Left lung (tissue), 10 donors: Measurements from ENCODE around the gene NPAS2. TPM values are rescaled to one million over a fixed set of nuclear protein-coding genes. Genes with fewer than 3 reads are reported as not detected.

Experiments used
- ATAC-seq: fragments of 200-7000 bp; cut with Tn5 transposase; one replicate; pipeline ENCODE4 v1.9.1; 2020; ENCODE audit warnings: moderate library complexity
- DNase-seq, 4 donors: peaks; one replicate each; pipeline ENCODE4 v3.0.0-alpha.2; 2013 to 2020
- H3K27ac ChIP-seq, 2 donors: fragments of 200-600 bp; sonication (generic) in 1 of 2; one replicate each; pipeline versions ENCODE4 v1.5.0 to v1.8.0; 2020 to 2021
- H3K27me3 ChIP-seq, 2 donors: fragments of 200-600 bp; sonication (generic) in 1 of 2; one replicate each; pipeline versions ENCODE4 v1.5.0 to v1.8.0; 2020 to 2021
- H3K36me3 ChIP-seq, 2 donors: fragments of 200-600 bp; sonication (generic) in 1 of 2; one replicate each; pipeline versions ENCODE4 v1.5.0 to v1.8.0; 2020 to 2021
- H3K4me1 ChIP-seq, 2 donors: fragments of 200-600 bp; one replicate each; pipeline ENCODE4 v1.8.0; 2021
- H3K4me3 ChIP-seq, 2 donors: fragments of 200-600 bp; sonication (generic) in 1 of 2; one replicate each; pipeline versions ENCODE4 v1.5.0 to v1.8.0; 2020 to 2021; ENCODE audit warnings: mild to moderate bottlenecking in 1 of 2
- H3K9me3 ChIP-seq, 2 donors: fragments of 200-600 bp; sonication (generic) in 1 of 2; one replicate each; pipeline versions ENCODE4 v1.5.0 to v1.8.0; 2020 to 2021
- CTCF ChIP-seq, 2 donors: fragments of 200-600 bp; sonication (generic) in 1 of 2; IDR thresholded peaks; one replicate each; pipeline versions ENCODE4 v1.5.0 to v1.8.0; 2021; ENCODE audit warnings: antibody characterized with exemption in 2 of 2
- intact Hi-C, 2 donors: fragments of 100-400 bp; cut with DNase I; formaldehyde crosslinking; loops; one replicate each; pipeline versions ENCODE4 v1.11.2 to v1.14.2; 2022
- polyA plus RNA-seq, 6 donors: library from polyadenylated mRNA; unstranded; fragments of 120-200 nt; gene quantifications; one replicate each; pipeline ENCODE4 v1.2.1, GENCODE V29; 2013; ENCODE audit not compliant: insufficient read length in 6 of 6
- total RNA-seq, 2 donors: library from RNA; stranded (reverse); fragmentation: NEBNext Ultra II Directional; extraction: Animal tissue kit (Norgen Biotek cat#: 25700); gene quantifications; one replicate each; pipeline ENCODE4 v1.2.1, GENCODE V29; 2021
- donor health status: DM: no; HTN: yes; CAD: no.
- donor health status: DM: no; HTN: no; CAD: no.

Gene NPAS2
- total and polyA plus RNA-seq, 8 donors, result 18.8 to 40.2 (median 35.0) TPM

DNA sequence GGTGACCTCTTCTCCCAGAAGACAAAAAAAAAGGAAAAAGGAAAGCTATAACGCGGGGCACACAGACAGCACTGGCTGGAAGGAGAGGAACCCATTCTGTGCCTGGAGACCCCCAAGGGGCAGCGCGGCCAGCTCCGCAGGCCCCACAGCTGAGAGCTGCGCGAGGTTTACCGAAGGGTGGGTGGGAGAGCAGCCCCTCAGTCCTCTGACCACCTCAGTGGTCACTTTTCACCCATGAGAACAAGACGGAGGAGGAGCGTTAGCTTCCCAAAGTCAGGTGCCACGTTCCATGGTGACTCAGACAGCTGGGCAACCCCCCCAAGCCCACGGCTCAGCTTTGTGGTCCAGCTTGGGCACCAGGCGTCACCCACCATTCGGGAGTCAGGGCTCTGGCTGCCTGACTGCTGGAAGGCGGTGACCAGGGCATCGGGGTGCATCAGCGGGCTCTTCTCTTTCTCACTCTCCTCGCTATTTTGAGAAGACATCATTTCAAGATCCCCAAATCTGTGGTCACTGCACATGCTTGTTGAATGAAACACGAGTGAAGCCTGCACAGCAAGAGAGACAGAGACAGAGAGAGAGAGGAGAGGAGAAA lies 217.3 kb downstream of the NPAS2 start:
- DNase-seq (no peak), ATAC-seq (no peak)
- no peaks in the 10 kb centered on the region for H3K9me3 ChIP-seq
- peaks cover 0 to 75% of the 10 kb centered on the region in 2 donors for H3K36me3 ChIP-seq
- H3K27ac ChIP-seq, result no peak overlapping the region
- H3K4me1 ChIP-seq, result peaks cover 0 to 41% of the 10 kb centered on the region in 2 donors
- no peaks in the 10 kb centered on the region for H3K27me3 ChIP-seq
- intact Hi-C loops, result loop anchor here in 1 of 2 donors (10.0 kb wide), 2 partner anchors 118 to 168 kb away; partner anchors contain the start of gene TBC1D8
- TF ChIP-seq CTCF (IDR thresholded peaks at IDR 0.05), result no peak
- H3K4me3 ChIP-seq, result no peak overlapping the region

GRCh38 chr2:101038455-101039255 lies 218.7 kb downstream of the NPAS2 start:
- peaks cover 0 to 62% of the 10 kb centered on the region in 2 donors for H3K36me3 ChIP-seq
- intact Hi-C loops, result loop anchor here in 1 of 2 donors (10.0 kb wide), 2 partner anchors 116 to 166 kb away; partner anchors contain the start of gene TBC1D8

DNA sequence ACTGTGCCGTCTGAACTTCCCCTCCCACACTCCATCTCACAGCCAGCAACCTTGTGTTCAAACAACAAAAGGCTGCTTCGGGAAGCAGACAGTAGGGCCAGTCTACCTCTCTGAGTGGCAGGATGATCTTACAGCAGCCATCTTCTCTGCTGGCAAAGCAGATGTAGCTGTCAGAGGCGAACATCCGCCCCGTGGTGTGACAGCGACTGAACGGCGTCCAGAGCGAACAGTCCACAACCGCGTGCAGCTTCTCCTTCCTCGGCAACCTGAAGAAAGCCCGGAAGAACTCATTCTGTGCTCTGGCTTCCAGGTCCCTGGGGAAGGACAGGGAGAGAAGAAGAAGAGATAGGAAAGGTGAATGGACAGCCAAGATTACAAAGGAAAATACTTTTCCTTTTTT lies 220.1 kb downstream of the NPAS2 start:
- peak overlapping the region in 1 of 2 donors; percentile 84 for H3K27ac ChIP-seq

More at GRCh38 chr2:101038455-101039255, 218.7 kb downstream of the NPAS2 start:
- Histone ChIP-seq H3K4me3 (no peak overlapping the region), H3K27ac (peak overlapping the region in 1 of 2 donors; percentile 84), H3K9me3 (no peaks in the 10 kb centered on the region), H3K27me3 (no peaks in the 10 kb centered on the region), H3K4me1 (peaks cover 0 to 49% of the 10 kb centered on the region in 2 donors)
- no peak for TF ChIP-seq CTCF (IDR thresholded peaks at IDR 0.05)
- DNase-seq (no peak), ATAC-seq (peak; percentile 46)

DNA sequence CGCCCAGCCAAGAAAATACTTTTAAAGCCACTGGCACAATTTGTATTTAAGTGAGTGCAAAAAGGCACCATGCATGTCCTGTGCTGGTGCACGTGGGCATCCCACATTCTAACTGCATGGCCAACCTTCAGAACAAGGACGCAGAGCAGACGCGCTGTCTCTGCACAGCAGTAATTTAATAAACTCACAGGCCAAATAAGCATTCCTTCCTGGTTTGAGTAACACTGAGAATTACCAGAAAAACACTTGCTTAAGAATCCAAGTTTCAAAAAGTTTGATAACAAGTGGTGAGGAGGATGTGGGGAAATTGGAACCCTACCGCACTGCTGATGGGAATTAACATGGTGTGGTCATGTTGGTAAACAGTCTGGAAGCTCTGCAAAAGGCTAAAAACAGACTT lies 220.8 kb downstream of the NPAS2 start:
- H3K9me3 ChIP-seq, result no peaks in the 10 kb centered on the region
- peaks cover 0 to 47% of the 10 kb centered on the region in 2 donors for H3K36me3 ChIP-seq
- ATAC-seq (no peak), DNase-seq (no peak)
- H3K4me3 ChIP-seq, result no peak overlapping the region
- TF ChIP-seq CTCF (IDR thresholded peaks at IDR 0.05), result no peak
- peak overlapping the region in 1 of 2 donors; percentile 84 for H3K27ac ChIP-seq
- no peaks in the 10 kb centered on the region for H3K27me3 ChIP-seq
- H3K4me1 ChIP-seq, result peaks cover 0 to 54% of the 10 kb centered on the region in 2 donors
- intact Hi-C loops, result no loop called here

More for the DNA sequence above, 220.1 kb downstream of the NPAS2 start:
- no peak for ATAC-seq
- peaks cover 0 to 54% of the 10 kb centered on the region in 2 donors for H3K4me1 ChIP-seq
- H3K4me3 ChIP-seq, result no peak overlapping the region
- H3K27me3 ChIP-seq, result no peaks in the 10 kb centered on the region
- H3K9me3 ChIP-seq, result no peaks in the 10 kb centered on the region
- intact Hi-C loops, result no loop called here
- TF ChIP-seq CTCF (IDR thresholded peaks at IDR 0.05), result no peak
- DNase-seq, result no peak
- H3K36me3 ChIP-seq, result peaks cover 0 to 48% of the 10 kb centered on the region in 2 donors

DNA sequence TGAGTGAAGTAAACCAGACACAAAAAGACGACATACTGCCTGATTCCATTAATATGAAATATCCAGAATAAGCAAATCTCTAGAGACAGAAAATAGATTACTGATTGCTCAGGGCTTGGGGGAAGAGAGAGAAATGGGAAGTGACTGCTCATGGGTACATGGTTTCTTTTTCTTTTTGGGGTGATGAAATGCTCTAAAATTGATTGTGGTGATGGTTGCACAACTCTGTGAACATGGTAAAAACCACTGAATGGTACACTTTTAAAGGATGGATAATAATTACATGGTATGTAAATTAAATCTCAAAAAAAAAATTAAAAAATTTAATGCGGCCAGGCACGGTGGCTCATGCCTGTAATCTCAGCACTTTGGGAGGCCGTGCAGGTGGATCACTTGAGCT lies 221.5 kb downstream of the NPAS2 start:
- ATAC-seq, result no peak
- no peaks in the 10 kb centered on the region for H3K9me3 ChIP-seq
- DNase-seq, result no peak
- TF ChIP-seq CTCF (IDR thresholded peaks at IDR 0.05), result no peak
- no peaks in the 10 kb centered on the region for H3K27me3 ChIP-seq
- intact Hi-C loops, result no loop called here
- peaks cover 0 to 54% of the 10 kb centered on the region in 2 donors for H3K4me1 ChIP-seq
- H3K36me3 ChIP-seq, result peaks cover 0 to 48% of the 10 kb centered on the region in 2 donors
- H3K27ac ChIP-seq, result peak overlapping the region in 1 of 2 donors; percentile 84
- no peak overlapping the region for H3K4me3 ChIP-seq
